GM19397 (cell line): ENCODE measurements around the gene TASL.
"Not testable (repeated sequence)": the region's sequence is repeated elsewhere in the genome, so short reads cannot be mapped to it uniquely, and the experiment has no call there.

Source experiments
- ATAC-seq: cut with Tn5 transposase; IDR thresholded peaks from one replicate; pipeline ENCODE4 v1.9.1; 2021; ENCODE audit warnings: mild to moderate bottlenecking, moderate library complexity; ENCODE audit not compliant: unreplicated experiment

The TASL gene

GRCh38 chrX:30580641-30581040 lies 3.1 kb upstream of the TASL start:
- ATAC-seq, result no peak

GRCh38 chrX:30576881-30577280 lies 685 bp downstream of the TASL start:
- ATAC-seq, result no peak

GRCh38 chrX:30573125-30573524 lies 4.4 kb downstream of the TASL start:
- no peak for ATAC-seq

GRCh38 chrX:30572678-30573077 lies 4.9 kb downstream of the TASL start:
- ATAC-seq, result no peak

- ATAC-seq, result peak; percentile 46
Measured at GRCh38 chrX:30572004-30572403, 5.6 kb downstream of the TASL start.

- ATAC-seq, result no peak
Measured at GRCh38 chrX:30570505-30570904, 7.1 kb downstream of the TASL start.

GRCh38 chrX:30568136-30568535 lies 9.4 kb downstream of the TASL start:
- peak; percentile 56 for ATAC-seq

- ATAC-seq, result not testable (repeated sequence)
Measured at GRCh38 chrX:30563070-30563469, 14.5 kb downstream of the TASL start.

- ATAC-seq, result no peak
Measured at GRCh38 chrX:30561191-30561590, 16.4 kb downstream of the TASL start.

GRCh38 chrX:30538271-30538670 lies 39.3 kb downstream of the TASL start:
- peak; percentile 58 for ATAC-seq

- ATAC-seq, result no peak
Measured at GRCh38 chrX:30533835-30534234, 43.7 kb downstream of the TASL start.

- no peak for ATAC-seq
Measured at GRCh38 chrX:30533266-30533665, 44.3 kb downstream of the TASL start.

GRCh38 chrX:30530606-30531005 lies 47.0 kb downstream of the TASL start:
- ATAC-seq, result no peak

GRCh38 chrX:30525732-30526131 lies 51.8 kb downstream of the TASL start:
- no peak for ATAC-seq

- ATAC-seq, result no peak
Measured at GRCh38 chrX:30521440-30522182, 56.0 kb downstream of the TASL start.

GRCh38 chrX:30513284-30513683 lies 64.3 kb downstream of the TASL start:
- no peak for ATAC-seq
